ENCODE measurements around the gene CRELD1. TPM values are rescaled to one million over a fixed set of nuclear protein-coding genes. Genes with fewer than 3 reads are reported as not detected.
"Not testable (repeated sequence)": the region's sequence is repeated elsewhere in the genome, so short reads cannot be mapped to it uniquely, and the experiment has no call there.

CRELD1 gene
- total RNA-seq, 1 experiment from 2014 or later: 18.7 TPM

- TF ChIP-seq, protein P1, sequence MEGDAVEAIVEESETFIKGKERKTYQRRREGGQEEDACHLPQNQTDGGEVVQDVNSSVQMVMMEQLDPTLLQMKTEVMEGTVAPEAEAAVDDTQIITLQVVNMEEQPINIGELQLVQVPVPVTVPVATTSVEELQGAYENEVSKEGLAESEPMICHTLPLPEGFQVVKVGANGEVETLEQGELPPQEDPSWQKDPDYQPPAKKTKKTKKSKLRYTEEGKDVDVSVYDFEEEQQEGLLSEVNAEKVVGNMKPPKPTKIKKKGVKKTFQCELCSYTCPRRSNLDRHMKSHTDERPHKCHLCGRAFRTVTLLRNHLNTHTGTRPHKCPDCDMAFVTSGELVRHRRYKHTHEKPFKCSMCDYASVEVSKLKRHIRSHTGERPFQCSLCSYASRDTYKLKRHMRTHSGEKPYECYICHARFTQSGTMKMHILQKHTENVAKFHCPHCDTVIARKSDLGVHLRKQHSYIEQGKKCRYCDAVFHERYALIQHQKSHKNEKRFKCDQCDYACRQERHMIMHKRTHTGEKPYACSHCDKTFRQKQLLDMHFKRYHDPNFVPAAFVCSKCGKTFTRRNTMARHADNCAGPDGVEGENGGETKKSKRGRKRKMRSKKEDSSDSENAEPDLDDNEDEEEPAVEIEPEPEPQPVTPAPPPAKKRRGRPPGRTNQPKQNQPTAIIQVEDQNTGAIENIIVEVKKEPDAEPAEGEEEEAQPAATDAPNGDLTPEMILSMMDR (IDR thresholded peaks at IDR 0.05 in 2 of 3, conservative IDR thresholded peaks at IDR 0.05 in 1 of 3; ENCODE audit: borderline replicate concordance in 1 of 3, insufficient read depth in 1 of 3, low read depth in 2 of 3, low read length in 2 of 3): no peak
Measured at GRCh38 chr3:9938966-9939365, 5.3 kb downstream of the CRELD1 start (continued).

GRCh38 chr3:9939906-9940305, 6.3 kb downstream of the CRELD1 start:
- H3K9me2 ChIP-seq (ENCODE audit: insufficient read depth); H3K9ac ChIP-seq (ENCODE audit: low read length); H3K36me3 ChIP-seq (ENCODE audit: control insufficient read depth in 1 of 2, insufficient read depth in 2 of 2, low read length in 2 of 2); H3K27ac ChIP-seq (ENCODE audit: low read depth, low read length); RAD21 ChIA-PET (ENCODE audit: low non-redundant PET in 1 of 2, low total read pairs in 2 of 2, uncharacterized antibody in 2 of 2, unreplicated experiment in 2 of 2); BruUV-seq (replicated peaks); H3K4me1 ChIP-seq (ENCODE audit: control insufficient read depth in 1 of 2, insufficient read depth in 2 of 2, low read length in 2 of 2); H3K79me2 ChIP-seq (ENCODE audit: insufficient read depth, low read length); DNase-seq (ENCODE audit: low read depth, low spot score); POLR2A ChIA-PET; H3K9me3 ChIP-seq (ENCODE audit: control insufficient read depth in 1 of 2, insufficient read depth in 1 of 2, low read depth in 1 of 2, low read length in 2 of 2); H3K4me3 ChIP-seq (replicated peaks in 1 of 2; ENCODE audit: low read depth in 1 of 2, low read length in 2 of 2); H3K4me2 ChIP-seq (ENCODE audit: low read length); H3K27me3 ChIP-seq (ENCODE audit: insufficient read depth, low read length); H2AFZ ChIP-seq (ENCODE audit: low read depth, low read length, poor library complexity, severe bottlenecking); ATAC-seq; CTCF ChIA-PET; H4K20me1 ChIP-seq (ENCODE audit: insufficient read depth): not testable (repeated sequence)
- intact Hi-C loops (cut with micrococcal nuclease): loop anchor here (10.0 kb wide), 1 partner anchor 285 kb away; no protein-coding TSS in a partner anchor

- ChIA-PET POLR2A (no interaction called here), RAD21 (ENCODE audit: low non-redundant PET in 1 of 2, low total read pairs in 2 of 2, uncharacterized antibody in 2 of 2, unreplicated experiment in 2 of 2) (no interaction called here), CTCF (no interaction called here)
- Histone ChIP-seq H3K27me3 (ENCODE audit: insufficient read depth, low read length) (no peaks in the 10 kb centered on the region), H3K9me3 (ENCODE audit: control insufficient read depth in 1 of 2, insufficient read depth in 1 of 2, low read depth in 1 of 2, low read length in 2 of 2) (no peaks in the 10 kb centered on the region), H3K4me2 (ENCODE audit: low read length) (no peak overlapping the region), H3K36me3 (ENCODE audit: control insufficient read depth in 1 of 2, insufficient read depth in 2 of 2, low read length in 2 of 2) (no peaks in the 10 kb centered on the region), H3K4me3 (replicated peaks in 1 of 2; ENCODE audit: low read depth in 1 of 2, low read length in 2 of 2) (no peak overlapping the region), H3K9me2 (ENCODE audit: insufficient read depth) (no peaks in the 10 kb centered on the region), H3K4me1 (ENCODE audit: control insufficient read depth in 1 of 2, insufficient read depth in 2 of 2, low read length in 2 of 2) (peaks cover 2 to 11% of the 10 kb centered on the region in 2 experiments; a peak in 2 of 4 replicates), H3K27ac (ENCODE audit: low read depth, low read length) (no peak overlapping the region), H2AFZ (ENCODE audit: low read depth, low read length, poor library complexity, severe bottlenecking) (no peak overlapping the region), H4K20me1 (ENCODE audit: insufficient read depth) (no peaks in the 10 kb centered on the region), H3K79me2 (ENCODE audit: insufficient read depth, low read length) (no peaks in the 10 kb centered on the region), H3K9ac (ENCODE audit: low read length) (no peak overlapping the region)
- intact Hi-C loops (cut with micrococcal nuclease): loop anchor here (10.0 kb wide), 1 partner anchor 284 kb away; no protein-coding TSS in a partner anchor
- BruUV-seq (replicated peaks): no TSS peak
- ATAC-seq (no peak), DNase-seq (ENCODE audit: low read depth, low spot score) (no peak)
- TF ChIP-seq, protein P1 (IDR thresholded peaks at IDR 0.05 in 2 of 3, conservative IDR thresholded peaks at IDR 0.05 in 1 of 3; ENCODE audit: borderline replicate concordance in 1 of 3, insufficient read depth in 1 of 3, low read depth in 2 of 3, low read length in 2 of 3): no peak
- no peak for TF ChIP-seq SP1 (IDR thresholded peaks at IDR 0.05; ENCODE audit: low read depth)
- no peak for TF ChIP-seq POLR2A (IDR thresholded peaks at IDR 0.05; ENCODE audit: borderline replicate concordance, extremely low read depth, insufficient read depth, insufficient read length)
- TF ChIP-seq TCF7L2 (IDR thresholded peaks at IDR 0.05; ENCODE audit: borderline replicate concordance, extremely low read depth, insufficient read depth, insufficient read length): no peak
- TF ChIP-seq FOSL1 (IDR thresholded peaks at IDR 0.05; ENCODE audit: low read depth): no peak
- TF ChIP-seq ZNF274 (IDR thresholded peaks at IDR 0.05; ENCODE audit: low read depth, low read length): no peak
- no peak for TF ChIP-seq MAX (IDR thresholded peaks at IDR 0.05)
- TF ChIP-seq SIN3A (IDR thresholded peaks at IDR 0.05; ENCODE audit: low read depth): no peak
- TF ChIP-seq RAD21 (IDR thresholded peaks at IDR 0.05; ENCODE audit: low read depth): no peak
- TF ChIP-seq CEBPB (IDR thresholded peaks at IDR 0.05; ENCODE audit: low read depth): no peak
- TF ChIP-seq ELF1 (IDR thresholded peaks at IDR 0.05; ENCODE audit: borderline replicate concordance, low read depth): no peak
- TF ChIP-seq EZH2phosphoT487 (IDR thresholded peaks at IDR 0.05; ENCODE audit: borderline replicate concordance): no peak
- TF ChIP-seq ATF3 (IDR thresholded peaks at IDR 0.05): no peak
- TF ChIP-seq JUND (IDR thresholded peaks at IDR 0.05): no peak
Measured at GRCh38 chr3:9940746-9941145, 7.1 kb downstream of the CRELD1 start.

Data from HCT116 (cell line).